GM18502 (cell line): ENCODE measurements around the gene ASPG.

Experiments used
- ATAC-seq: cut with Tn5 transposase; IDR thresholded peaks from one replicate; pipeline ENCODE4 v1.9.1; 2021; ENCODE audit warnings: mild to moderate bottlenecking; ENCODE audit not compliant: unreplicated experiment, poor library complexity

The ASPG gene

GRCh38 chr14:104157016-104157928 is 71.8 kb downstream of the ASPG start:
- no peak for ATAC-seq

DNA sequence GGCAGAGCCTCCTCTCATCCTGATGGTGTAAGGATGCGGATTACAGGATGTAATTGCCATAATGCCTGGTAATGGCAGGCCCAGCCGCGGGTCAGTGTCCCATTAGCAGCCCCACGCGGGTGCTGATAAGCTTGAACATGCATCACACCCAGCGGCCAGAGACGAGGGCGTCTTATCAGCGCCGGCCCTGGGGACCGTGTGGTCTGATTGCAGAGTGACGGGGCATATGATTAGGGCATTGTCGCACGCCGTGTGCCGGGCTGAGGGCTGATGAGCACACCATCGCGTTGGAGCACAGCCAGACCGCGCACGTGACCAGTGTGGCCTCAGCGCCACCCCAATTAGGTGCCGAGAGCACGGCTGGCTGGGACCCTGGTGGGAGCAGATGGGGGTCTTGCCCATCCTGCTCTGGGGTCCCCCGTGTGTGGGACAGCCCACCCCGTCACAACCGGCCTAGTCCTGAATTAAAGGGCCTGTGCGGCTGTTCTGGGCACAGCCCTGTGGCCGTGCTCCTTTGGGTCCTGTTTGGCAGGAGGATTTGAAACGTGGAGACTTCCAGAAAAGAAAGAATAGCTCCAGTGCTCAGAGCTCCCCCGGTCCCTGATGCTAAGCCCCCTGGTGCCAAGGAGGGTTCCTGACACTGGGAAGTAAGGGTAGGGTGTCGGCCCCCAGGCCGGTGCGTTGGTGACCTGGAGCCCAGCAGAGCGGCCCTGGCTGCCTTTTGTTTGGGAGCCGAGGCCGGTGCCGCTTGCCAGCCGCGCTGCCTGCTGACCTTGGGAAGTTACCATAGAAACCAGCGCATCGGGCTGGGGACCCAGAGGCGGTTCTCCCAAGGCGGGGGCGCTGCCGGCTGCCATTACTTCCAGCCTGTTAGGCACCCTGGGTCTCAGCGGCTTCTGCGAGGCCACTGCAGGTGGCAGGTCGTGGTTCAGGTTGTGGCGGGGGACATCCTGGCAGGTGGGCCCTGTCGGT is 73.6 kb downstream of the ASPG start:
- no peak for ATAC-seq

GRCh38 chr14:104159990-104160389 is 74.5 kb downstream of the ASPG start:
- no peak for ATAC-seq

GRCh38 chr14:104161602-104162367 is 76.3 kb downstream of the ASPG start:
- ATAC-seq = no peak

DNA sequence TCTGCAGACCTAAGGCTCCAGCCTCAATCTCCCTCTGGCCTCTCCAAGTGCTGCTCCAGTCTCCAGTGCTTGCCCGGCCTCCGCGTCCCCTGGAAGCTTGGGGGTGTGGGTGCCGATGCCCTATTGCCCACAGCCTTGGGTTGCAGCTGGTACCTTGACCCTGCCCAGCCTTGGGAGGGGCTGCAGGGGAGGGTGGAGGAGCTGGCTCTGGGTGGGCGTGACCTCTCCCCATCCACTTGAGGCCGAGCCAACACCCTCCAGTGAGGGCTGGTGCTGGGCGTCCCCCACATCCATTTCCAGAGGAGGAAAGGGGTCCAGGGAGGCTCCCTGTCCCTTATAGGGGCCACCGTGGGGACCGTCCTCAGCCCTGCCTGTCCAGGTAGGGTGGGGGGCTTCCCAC is 77.0 kb downstream of the ASPG start:
- ATAC-seq = no peak

- ATAC-seq = no peak
Measured at GRCh38 chr14:104163541-104163940, 78.0 kb downstream of the ASPG start.

GRCh38 chr14:104164041-104164440 is 78.5 kb downstream of the ASPG start:
- ATAC-seq = no peak

DNA sequence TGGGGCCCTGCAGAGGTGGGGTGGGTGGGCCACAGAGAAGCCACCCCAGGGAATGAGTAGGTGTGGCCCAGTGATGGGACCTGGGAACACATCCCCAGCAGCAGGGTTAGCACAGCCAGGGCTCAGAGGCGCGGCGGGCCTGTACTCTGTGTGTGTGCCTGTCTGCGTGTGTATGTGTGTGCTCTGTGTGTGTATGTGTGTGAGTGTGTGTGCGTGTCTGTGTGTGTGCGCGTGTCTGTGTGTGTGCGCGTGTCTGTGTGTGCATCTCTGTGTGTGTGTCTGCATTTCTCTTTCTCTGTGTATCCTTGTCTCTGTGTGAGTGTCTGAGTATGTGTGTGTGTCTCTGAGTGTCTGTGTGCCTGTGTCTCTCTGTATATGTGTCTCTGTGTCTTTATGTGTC is 79.0 kb downstream of the ASPG start:
- no peak for ATAC-seq
